Activated naive CD4-positive, alpha-beta T cell (primary cell): ENCODE measurements around the gene RIN2.
"Not testable (repeated sequence)": the region's sequence is repeated elsewhere in the genome, so short reads cannot be mapped to it uniquely, and the experiment has no call there.

Experiments
- DNase-seq, 4 experiments: peaks; one replicate each; lab custom pipeline; 2025; lab: John Stamatoyannopoulos, UW

The RIN2 gene

DNA sequence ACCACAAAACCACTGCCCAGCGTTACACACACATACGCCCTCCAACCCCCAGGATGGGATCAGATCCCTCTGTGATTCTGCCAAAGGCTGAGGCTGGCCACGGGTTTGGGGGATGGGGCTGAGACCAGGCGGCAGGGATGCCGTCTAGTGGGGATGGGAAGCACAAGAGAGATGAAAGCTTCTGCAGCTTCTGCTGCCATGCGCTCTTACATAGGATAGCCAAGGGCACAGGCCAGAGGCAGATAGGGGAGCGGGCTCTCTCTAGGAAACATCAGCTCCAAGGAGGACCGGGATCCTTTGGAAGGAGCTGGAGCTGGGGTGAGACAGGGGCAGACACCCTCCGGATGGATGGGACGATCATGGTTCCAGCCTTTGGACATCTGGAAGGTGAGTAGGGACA lies 18.7 kb upstream of the RIN2 start:
- DNase-seq: no peak

DNA sequence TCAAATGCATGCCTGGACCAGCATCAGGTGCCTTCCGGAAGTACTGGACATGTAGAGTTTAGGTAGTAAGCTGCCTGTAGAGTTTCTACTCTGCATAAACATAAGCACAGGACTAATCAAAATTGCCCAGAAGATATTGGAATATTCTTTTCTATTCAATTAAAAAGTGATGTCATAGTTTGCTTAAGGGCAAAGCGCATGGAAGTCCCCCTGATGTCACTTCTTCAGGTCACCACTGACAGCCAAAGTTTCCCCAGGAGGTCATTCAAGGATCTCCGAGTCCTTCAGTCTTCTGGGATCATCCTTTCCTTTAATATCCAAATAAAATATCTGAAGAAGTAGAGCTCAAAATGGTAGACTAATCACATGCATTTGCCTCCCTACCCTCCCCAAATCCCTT lies 17.5 kb upstream of the RIN2 start:
- no peak for DNase-seq

DNA sequence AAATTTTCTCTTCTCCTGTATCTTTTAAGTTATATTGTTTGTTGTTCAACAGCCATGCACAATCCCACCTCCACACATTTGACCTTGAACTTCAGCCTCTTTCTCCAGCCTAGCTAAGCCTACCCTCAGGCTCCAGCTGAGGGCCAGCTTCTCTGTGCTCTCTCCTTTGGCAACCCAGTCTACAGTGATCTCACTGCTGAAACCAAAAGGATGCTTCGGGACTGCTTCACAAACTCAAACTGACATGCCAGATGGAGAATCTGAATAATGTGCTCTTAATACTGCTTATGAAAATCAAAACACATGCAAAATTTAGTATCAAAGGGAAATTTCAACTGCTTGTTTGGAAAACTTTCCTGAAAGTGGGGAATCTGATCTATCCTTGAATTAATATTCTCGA lies 16.1 kb upstream of the RIN2 start:
- DNase-seq: no peak

DNA sequence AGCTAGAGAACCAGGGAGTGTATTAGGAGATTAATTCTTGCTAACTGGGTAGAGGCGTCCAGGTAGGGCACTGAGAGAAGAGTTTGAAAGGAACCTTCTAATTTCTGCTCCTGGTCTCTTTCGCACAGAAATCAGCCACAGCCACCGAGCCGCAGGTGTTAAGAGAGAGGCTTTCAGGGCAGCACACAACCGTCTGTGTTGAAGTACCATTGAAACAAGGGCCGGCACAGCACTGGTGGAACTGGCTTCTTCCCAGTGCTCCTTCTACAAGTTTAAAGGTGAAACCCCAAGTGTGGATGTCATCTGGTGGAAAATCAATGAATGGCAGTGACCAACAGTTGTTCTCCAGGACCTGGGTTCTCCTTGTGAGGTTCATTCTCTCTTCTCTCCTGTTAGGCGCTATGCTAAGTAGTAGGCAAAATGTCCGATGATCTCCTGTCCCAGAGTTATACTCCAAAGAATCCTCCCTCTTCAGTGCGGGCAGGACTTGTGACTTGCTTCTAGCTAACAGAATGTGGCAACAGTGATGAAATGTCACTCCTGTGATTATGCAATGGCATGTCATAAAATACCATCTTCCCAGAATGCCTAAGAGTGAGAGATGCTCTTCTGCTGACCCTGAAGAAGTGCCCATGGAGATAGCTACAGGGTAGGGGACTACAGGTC lies 15.0 kb upstream of the RIN2 start:
- DNase-seq: no peak

DNA sequence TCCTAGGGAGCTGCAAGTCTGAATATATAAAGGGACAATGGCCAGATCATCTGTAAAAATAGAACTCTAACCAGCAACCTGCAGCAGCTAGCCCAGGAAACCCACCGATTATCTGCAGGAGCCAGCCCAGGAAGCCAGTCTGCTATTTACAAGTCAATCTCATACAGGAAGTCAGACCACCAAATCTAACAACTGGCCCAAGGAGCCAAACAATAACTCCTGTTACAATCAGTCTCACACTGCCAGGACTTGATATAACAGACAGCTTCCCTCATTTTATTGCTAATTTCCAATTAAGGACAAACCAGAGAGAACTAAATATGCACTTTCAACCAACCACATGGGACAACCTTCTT lies 14.4 kb upstream of the RIN2 start:
- no peak for DNase-seq

DNA sequence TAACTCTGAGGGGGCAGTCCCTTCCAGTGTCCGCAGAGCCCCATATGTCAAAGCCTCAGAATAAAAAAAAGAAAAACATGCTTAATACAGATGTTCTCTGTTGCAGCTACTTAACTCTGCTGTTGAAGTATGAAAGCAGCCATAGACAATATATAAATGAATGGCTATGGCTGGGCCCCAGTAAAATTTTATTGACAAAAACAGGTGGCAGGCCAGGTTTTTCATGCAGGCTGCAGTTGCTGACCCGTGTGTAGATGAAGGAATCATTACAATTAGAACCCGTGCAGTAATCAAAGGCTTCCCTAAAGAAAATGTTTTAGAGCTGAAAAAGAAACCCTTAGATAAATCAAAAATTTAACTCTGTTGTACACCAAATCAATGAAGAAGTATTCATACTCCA lies 13.0 kb upstream of the RIN2 start:
- no peak for DNase-seq

DNA sequence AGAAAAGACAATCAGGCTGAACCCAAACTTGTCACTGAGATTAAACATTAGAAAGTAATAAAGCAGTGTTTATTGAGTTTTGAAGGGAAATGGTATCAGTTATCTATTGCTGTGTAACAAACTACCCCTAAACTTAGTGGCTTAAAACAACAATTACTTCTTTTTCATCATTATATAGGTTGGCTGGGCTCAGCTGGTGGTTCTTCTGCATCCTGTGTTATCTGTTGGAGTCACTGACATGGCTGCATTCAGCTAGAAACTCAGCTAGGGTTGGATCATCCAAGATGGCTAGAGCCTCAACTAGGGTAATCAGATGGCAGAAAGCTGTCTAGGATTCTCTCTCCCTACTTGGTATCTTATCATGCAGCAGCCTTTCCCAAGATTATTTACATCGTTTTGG lies 12.5 kb upstream of the RIN2 start:
- DNase-seq: no peak

DNA sequence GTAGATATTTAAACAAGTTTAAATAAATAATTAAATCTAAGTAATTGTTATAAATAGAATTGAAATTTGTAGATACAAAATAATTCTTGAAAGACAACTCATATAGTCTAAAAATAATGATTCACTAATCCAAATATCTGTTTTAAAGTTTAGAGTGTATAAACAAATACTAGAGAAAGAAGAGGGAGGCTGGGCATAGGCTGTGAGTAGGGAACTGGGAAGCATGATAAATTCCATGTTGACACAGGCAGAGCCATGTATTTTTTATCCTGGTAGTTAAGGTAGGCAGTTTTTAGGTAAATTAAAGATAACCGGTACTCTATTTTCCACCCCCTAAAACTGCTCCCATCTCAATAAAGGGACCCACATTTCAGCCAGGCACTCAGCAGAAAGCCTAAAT lies 11.7 kb upstream of the RIN2 start:
- DNase-seq: no peak

DNA sequence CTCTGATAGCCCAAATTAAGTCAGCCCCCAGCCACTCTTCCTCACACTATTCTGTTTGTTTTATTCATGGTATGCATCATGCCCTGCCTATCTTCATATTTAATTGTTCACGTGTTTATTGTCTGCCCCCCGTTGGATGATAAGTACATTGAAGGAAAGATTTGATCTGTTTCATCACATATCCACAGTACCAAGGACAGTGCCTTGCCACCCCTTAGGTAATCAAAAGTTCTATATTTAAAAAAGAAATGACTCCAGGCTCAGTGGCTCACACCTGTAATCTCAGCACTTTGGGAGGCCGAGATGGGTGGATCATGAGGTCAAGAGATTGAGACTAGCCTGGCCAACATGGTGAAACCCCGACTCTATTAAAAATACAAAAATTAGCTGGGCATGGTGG lies 10.2 kb upstream of the RIN2 start:
- no peak for DNase-seq

DNA sequence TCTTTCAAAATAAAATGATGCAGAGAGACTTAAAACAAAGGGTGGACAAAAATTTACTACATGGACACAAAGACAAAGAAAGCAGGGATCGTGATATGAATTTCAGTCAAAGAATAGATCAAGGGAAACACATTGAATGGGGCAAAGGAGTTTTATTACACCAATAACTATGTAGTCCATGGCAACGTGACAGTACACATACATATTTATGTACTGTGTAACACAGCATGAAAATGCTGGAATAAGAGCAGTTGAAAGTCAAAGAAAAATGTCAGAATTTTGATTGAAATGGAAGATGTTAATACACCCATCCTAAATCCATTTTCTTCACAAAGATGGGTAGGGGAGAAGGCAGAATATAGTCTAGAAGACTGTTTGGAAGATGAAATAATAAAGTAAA lies 9.4 kb upstream of the RIN2 start:
- no peak for DNase-seq

DNA sequence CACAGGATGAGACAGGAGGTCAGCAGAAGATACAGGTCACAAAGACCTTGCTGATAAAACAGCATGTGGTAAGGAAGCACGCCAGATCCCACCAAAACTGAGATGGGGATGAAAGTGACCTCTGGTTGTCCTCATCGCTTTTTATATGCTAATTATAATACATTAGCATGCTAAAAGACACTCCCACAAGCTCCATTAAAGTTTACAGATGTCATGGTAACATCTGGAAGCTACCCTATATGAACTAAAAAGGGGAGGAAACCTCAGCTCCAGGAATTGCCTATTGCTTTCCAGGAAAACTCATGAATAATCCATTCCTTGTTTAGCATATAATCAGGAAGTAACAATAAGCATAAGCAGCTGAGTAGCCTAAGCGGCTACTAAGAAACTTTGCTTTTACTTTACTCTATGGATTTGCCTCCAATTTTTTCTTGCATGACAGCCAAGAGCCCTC lies 8.4 kb upstream of the RIN2 start:
- no peak for DNase-seq

DNA sequence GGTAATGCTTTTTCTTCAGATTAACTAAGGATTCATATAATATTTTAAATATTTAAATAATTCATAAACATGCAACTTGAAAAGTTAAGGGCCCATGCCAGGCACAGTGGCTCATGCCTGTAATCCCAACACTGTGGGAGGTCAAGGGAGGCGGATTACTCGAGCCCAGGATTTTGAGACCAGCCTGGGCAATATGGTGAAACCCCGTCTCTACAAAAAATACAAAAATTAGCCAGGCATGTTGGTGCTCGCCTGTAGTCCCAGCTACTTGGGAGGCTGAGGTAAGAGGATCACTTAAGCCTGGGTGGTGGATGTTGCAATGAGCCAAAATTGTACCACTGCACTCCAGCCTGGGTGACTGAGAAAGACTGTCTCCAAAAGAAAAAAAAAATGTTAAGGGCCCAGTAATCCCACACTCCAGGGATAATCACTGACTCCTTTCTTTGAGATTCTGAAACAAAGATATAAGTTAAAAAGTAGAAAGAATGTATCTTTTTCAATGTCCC lies 7.9 kb upstream of the RIN2 start:
- no peak for DNase-seq

DNA sequence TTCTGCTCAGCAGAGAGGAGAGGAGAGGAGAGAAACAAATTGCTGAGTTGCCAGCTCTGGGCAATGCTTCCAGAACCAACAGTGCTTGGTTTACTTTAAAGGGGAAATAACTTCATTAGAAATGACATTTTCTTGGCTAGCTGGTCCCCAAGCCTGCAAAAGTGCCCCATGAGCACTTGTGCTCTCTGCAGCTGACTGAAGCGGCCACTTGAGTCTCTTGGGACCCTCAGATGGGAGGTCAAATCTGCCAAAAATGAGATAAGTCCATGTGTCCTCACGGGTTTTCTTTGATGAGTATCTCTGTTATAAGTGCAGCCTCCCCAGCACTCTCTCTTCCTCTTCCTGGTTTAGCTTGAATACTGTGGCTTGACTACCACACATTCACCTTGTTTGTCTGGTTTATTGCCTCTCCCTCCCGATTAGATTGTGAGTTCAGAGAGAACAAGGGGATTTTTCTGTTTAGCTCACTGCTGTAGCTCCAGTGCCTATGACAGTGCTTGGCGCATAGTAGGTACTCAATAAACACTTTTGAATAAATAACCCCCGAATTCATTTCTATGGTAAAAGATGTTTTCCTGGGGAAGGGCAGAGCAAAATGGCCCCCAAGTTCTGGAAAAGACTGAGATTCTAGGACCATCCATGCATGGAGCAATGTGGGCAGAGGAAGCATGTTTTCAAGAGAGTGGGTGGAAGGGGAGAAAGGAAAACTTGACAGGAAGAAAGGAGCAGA lies 7.0 kb upstream of the RIN2 start:
- no peak for DNase-seq

DNA sequence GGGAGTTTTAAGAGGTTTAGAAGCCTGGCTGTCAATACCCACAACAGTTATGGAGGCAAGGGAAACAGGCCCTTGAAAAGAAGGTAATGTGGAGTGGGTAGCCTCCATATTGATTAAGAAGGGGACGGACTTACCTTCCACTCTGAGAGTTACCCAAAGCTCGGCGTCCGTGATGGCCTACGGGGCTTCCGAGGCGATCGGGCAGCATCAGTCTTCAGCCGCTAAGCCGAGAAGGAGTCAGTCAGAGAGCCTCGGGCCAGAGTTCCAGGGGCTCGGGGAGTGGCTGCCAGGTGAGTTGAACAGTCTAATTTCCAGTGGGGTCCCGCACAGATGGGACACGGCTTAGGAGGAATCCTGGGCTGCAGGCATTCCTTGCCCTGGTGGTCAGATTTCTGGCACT lies 3.9 kb upstream of the RIN2 start:
- not testable (repeated sequence) for DNase-seq

DNA sequence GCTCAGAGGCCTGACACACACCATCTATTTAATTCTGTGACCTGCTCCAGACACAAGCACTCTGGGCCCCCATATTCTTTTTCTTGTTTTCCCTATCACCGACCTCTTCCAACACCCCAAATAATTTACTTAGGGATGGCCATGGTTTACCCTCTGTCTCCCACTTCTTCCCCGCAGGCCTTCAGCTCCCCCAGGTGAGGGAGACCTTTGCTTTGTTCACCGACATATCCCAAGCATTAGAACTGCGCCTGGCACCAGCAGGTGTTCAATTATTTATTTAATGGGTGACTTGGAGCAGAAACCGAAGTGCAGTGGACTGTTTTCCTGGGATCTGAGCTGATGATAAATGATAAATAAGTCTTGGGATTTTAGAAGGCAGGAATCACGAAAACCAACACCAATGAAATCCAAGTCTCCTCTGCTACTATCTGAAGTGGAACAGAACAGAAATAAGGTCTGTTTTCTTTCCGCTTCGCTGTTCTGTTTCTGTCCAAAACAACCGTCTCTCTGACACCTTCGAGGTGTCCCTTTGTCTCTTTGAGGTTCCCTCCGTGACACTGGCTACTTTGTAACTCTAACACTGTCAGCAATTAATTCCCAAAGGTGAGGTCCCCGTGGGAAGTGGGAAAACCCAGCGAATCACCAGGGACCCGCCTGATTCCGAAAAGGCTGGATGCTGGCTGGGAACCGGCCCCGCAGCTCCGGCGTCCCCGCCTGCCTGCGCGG lies 1.1 kb upstream of the RIN2 start:
- DNase-seq: no peak

DNA sequence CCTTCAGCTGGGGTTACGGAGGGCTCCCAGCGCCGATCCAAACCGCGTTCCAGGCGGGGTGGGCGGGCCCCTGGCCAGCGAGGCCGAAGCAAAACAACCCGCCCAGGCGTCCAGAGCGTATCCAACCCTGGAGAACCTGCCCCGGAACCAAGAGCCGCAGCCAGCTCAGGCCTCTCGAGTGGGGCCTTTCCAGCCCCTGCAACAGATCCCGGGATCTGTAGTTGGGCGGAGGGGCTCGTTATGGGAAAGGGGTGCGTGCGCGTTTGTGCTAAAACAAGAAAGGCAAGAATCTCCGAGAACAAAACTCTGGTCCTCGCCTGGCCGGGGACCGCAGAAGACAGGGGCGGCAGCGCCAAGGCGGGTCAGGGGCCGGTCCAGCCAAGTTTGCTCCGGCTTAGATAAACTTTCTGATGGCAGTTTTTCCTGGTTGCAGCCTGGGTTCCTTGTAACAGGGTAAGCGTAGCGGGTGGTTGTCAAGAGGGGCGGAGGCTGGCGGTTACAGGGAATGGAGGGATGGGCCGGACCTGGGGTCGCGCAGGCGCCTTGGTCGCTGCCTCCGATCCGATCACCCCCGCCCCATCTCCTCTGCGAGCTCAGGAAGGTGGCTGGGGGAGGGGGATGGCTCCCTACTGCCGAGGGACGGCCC lies 448 bp upstream of the RIN2 start:
- no peak for DNase-seq

DNA sequence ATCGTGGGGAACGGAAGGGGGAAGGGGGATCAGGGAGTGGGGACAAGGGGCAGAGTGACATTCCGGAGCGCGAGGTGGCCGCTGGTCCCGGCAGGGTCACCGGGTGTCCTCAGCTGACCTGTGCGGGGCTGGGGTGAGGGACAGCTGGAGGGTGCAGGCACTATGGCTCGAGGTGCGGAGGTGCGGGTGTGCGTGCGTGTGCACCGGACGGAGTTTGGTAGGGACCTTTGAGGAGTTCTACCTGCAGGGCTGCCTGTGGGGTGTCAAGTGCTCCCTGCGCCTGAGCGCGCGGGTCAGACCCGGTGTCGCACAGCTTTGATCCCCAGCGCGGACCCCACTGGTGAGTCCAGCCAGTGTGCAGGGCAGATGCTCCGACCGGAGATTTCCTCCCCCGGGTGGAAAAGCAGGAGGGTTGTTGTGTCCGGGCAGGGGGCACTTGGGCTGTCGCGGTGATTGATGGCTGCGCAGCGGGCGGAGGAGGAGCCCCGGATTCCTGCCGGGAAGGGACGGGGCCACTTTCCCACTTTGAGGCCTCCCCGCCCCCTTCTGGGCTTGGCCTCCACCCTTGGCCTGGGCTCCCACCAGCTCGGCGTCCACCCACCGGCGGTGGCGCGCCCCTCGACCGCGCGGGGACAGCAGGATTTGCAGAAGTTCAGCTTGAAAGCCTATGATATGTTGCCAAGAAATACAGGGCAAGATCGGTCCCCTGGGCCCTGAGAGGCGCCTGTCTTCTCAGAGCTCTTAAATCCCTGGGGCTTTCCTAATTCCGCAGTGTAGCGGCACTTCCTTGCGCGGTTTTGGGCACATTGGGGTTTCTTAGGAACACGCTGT lies 658 bp downstream of the RIN2 start:
- DNase-seq: no peak

DNA sequence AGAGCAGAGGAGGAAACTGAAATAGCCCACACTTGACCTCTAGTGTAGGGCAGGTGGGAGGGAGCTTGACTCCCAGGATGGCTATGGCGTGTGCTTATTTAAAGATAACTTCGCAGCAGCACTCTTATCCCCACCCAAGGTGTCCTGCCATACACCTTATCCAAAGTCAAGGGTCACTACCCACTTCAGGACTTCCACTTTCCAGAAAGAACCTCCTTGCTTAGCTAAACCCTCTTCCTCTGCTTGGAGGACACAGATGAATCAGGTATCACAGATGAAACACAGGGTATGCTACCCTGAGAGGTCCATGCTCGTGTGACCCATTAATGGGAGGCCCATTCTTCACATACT lies 2.3 kb downstream of the RIN2 start:
- DNase-seq: no peak

DNA sequence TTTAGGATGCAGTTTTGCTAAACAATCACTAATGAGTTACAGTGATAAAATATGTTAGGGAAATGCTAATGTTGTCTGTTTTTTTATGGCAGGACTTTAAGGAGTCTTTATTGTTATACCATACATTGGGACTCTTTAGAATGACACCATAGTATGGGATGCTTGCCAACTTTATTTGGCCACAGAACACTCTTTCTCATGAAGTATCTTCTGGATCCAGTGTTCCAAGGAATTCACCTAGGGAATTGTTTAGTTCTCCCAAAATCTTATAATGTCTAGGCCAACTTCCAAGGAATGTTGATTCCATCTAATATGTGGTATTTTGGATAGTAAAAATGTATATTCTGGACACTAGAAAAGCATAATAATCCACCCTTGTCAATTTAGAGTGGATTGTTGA lies 3.3 kb downstream of the RIN2 start:
- DNase-seq: no peak

DNA sequence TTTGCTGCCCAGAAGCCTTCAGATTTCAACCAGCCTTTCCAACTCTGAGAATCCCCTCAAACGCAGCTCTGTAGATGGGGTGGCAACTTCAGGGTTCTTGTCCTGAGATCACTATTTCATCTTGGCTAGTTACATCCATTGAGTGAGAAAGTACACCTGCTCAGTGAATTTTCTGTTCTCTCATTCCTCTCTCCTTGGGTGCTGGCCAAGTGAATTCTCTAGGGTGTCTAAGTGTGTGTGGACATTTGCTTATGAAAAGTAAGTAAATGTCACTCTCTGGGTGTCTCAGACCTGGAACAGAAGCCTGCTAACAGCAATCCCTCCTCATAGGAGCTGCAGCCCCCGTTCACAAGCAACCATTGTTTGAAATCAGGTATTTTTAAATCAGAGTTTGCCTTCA lies 3.8 kb downstream of the RIN2 start:
- DNase-seq: no peak

DNA sequence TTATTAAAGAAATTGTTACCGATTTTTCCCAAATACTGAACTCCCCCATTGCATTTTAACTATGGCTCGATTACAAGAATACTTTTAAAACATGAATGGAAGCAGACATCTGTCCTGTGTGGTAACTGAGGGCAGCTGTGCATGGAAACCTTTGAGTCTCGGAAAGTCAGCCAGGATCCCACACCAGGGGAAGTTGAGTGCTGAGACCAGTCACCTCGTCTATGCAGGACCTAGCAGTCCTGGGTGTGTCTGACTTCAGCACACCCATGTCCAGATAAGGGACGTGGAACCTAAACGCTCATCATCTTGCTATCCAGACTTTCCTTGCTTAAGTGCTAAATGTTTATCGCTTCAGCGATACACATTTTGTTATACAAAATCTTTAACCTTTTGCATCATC lies 6.1 kb downstream of the RIN2 start:
- DNase-seq: no peak

DNA sequence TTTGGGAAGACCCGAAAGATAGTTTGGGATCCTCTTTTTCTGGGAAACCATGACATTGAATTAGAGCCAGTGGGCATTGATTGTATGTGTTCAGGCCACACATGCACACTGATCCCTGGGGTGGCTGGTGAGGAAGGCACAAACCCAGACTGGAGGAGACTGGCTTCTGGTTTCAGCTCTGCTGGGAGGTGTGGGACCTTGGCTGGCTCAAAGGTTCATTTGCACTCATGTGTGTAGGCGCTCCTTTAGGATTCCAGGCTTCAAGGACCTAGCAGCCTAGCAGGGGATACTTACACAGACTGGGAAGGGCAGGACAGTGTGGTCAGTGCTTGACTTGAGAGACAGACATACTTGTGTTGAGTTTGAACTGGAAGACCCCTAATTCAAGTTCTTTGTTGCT lies 7.2 kb downstream of the RIN2 start:
- no peak for DNase-seq
